H9 (cell line): ENCODE data around the gene RNF167. TPM values are rescaled to one million over a fixed set of nuclear protein-coding genes. Genes with fewer than 3 reads are reported as not detected.

Experiments
- DNase-seq: peaks from one replicate; pipeline ENCODE4 v3.0.0-alpha.2; 2017
- H2AFZ ChIP-seq: one replicate; pipeline ENCODE4 v1.6.1; 2013; ENCODE audit warnings: mild to moderate bottlenecking, low read length, control low read depth, moderate library complexity
- H2AK5ac ChIP-seq: 2 replicates; pipeline ENCODE4 v1.6.1; 2013; ENCODE audit warnings: low read length, control low read depth, mixed read lengths; ENCODE audit not compliant: insufficient read length
- H2BK120ac ChIP-seq: one replicate; pipeline ENCODE4 v1.6.1; 2013; ENCODE audit warnings: low read depth, mild to moderate bottlenecking, low read length, control low read depth, inconsistent platforms; ENCODE audit not compliant: poor library complexity, severe bottlenecking
- H2BK12ac ChIP-seq: 2 replicates; pipeline ENCODE4 v1.6.1; 2013; ENCODE audit warnings: low read length, control low read depth, mixed read lengths, low read depth; ENCODE audit not compliant: insufficient read length
- H2BK15ac ChIP-seq: 2 replicates; pipeline ENCODE4 v1.6.1; 2013; ENCODE audit warnings: low read depth, low read length, control low read depth
- H2BK20ac ChIP-seq: one replicate; pipeline ENCODE4 v1.6.1; 2013; ENCODE audit warnings: low read depth, mild to moderate bottlenecking, low read length, control low read depth, inconsistent platforms; ENCODE audit not compliant: poor library complexity, severe bottlenecking
- H2BK5ac ChIP-seq: 2 replicates; pipeline ENCODE4 v1.6.1; 2013; ENCODE audit warnings: low read length, control low read depth, mixed read lengths; ENCODE audit not compliant: insufficient read length
- H3K14ac ChIP-seq: 2 replicates; pipeline ENCODE4 v1.6.1; 2013; ENCODE audit warnings: low read length, control low read depth; ENCODE audit not compliant: insufficient read depth
- H3K18ac ChIP-seq: 2 replicates; pipeline ENCODE4 v1.6.1; 2013; ENCODE audit warnings: low read depth, mild to moderate bottlenecking, mixed read lengths, low read length, control low read depth; ENCODE audit not compliant: insufficient read length
- H3K23ac ChIP-seq: 2 replicates; pipeline ENCODE4 v1.6.1; 2013; ENCODE audit warnings: low read length, control low read depth, mixed read lengths, low read depth; ENCODE audit not compliant: insufficient read length
- H3K23me2 ChIP-seq: 2 replicates; pipeline ENCODE4 v1.6.1; 2013; ENCODE audit warnings: low read depth, mild to moderate bottlenecking, mixed read lengths, low read length, control low read depth; ENCODE audit not compliant: insufficient read length, poor library complexity, severe bottlenecking
- H3K27ac ChIP-seq: 2 replicates; pipeline ENCODE4 v1.5.1; 2013; ENCODE audit warnings: low read length, control low read depth, mixed read lengths, low read depth; ENCODE audit not compliant: insufficient read length
- H3K27me3 ChIP-seq: 2 replicates; pipeline ENCODE4 v1.6.1; 2013; ENCODE audit warnings: low read length, control low read depth, inconsistent platforms; ENCODE audit not compliant: insufficient read depth
- H3K4ac ChIP-seq: 2 replicates; pipeline ENCODE4 v1.6.1; 2013; ENCODE audit warnings: low read depth, mild to moderate bottlenecking, control low read depth, inconsistent platforms, low read length, moderate library complexity
- H3K4me1 ChIP-seq: 2 replicates; pipeline ENCODE4 v1.6.1; 2013; ENCODE audit warnings: low read length, control low read depth, inconsistent platforms; ENCODE audit not compliant: insufficient read depth
- H3K4me2 ChIP-seq: 2 replicates; pipeline ENCODE4 v1.6.1; 2013; ENCODE audit warnings: low read length, control low read depth, mixed read lengths; ENCODE audit not compliant: insufficient read length, insufficient read depth
- H3K56ac ChIP-seq: 2 replicates; pipeline ENCODE4 v1.6.1; 2013; ENCODE audit warnings: low read depth, mild to moderate bottlenecking, mixed read lengths, low read length, control low read depth; ENCODE audit not compliant: insufficient read length
- H3K79me1 ChIP-seq: 2 replicates; pipeline ENCODE4 v1.6.1; 2013; ENCODE audit warnings: low read depth, mild to moderate bottlenecking, moderate library complexity, low read length, control low read depth, inconsistent platforms; ENCODE audit not compliant: insufficient read depth, poor library complexity, severe bottlenecking
- H3K79me2 ChIP-seq: 2 replicates; pipeline ENCODE4 v1.6.1; 2013; ENCODE audit warnings: low read length, control low read depth, inconsistent platforms; ENCODE audit not compliant: insufficient read depth
- H3K9ac ChIP-seq: 2 replicates; pipeline ENCODE4 v1.6.1; 2013; ENCODE audit warnings: low read length, control low read depth, mixed read lengths; ENCODE audit not compliant: insufficient read length; ENCODE audit errors: extremely low read depth
- H3K9me3 ChIP-seq: one replicate; pipeline ENCODE4 v1.6.1; 2013; ENCODE audit warnings: low read depth, low read length, inconsistent platforms; ENCODE audit not compliant: control insufficient read depth
- H3T11ph ChIP-seq: one replicate; pipeline ENCODE4 v1.6.1; 2013; ENCODE audit warnings: mild to moderate bottlenecking, low read length, control low read depth, inconsistent platforms
- H4K20me1 ChIP-seq: one replicate; pipeline ENCODE4 v1.6.1; 2013; ENCODE audit not compliant: control insufficient read depth, insufficient read length, insufficient read depth
- H4K5ac ChIP-seq: 2 replicates; pipeline ENCODE4 v1.6.1; 2013; ENCODE audit warnings: low read depth, mild to moderate bottlenecking, mixed read lengths, low read length, control low read depth; ENCODE audit not compliant: insufficient read length
- H4K8ac ChIP-seq: replicated peaks from 2 replicates; pipeline ENCODE4 v1.6.1; 2013; ENCODE audit warnings: low read length, control low read depth, mixed read lengths, low read depth; ENCODE audit not compliant: insufficient read length
- H4K91ac ChIP-seq: 2 replicates; pipeline ENCODE4 v1.6.1; 2013; ENCODE audit warnings: low read depth, mild to moderate bottlenecking, moderate library complexity, mixed read lengths, low read length, control low read depth; ENCODE audit not compliant: insufficient read length
- H3K27ac Mint-ChIP-seq, 3 experiments: 2 replicates in 2 of 3; 3 replicates in 1 of 3; pipeline ENCODE4 v1.8.0; 2020 to 2021; ENCODE audit warnings: mixed read lengths in 3 of 3, mild to moderate bottlenecking in 1 of 3, moderate library complexity in 1 of 3
- H3K27me3 Mint-ChIP-seq: 2 replicates; pipeline ENCODE4 v1.8.0; 2021; ENCODE audit warnings: low read depth, mild to moderate bottlenecking, moderate library complexity, mixed read lengths
- H3K36me3 Mint-ChIP-seq, 3 experiments: 2 replicates in 2 of 3; 3 replicates in 1 of 3; pipeline ENCODE4 v1.8.0; 2020 to 2021; ENCODE audit warnings: low read depth in 3 of 3, mixed read lengths in 3 of 3; ENCODE audit not compliant: insufficient read depth in 1 of 3
- H3K4me1 Mint-ChIP-seq, 2 experiments: 2 replicates each; pipeline ENCODE4 v1.8.0; 2020; ENCODE audit warnings: mixed read lengths in 2 of 2
- H3K4me3 Mint-ChIP-seq, 2 experiments: 2 replicates in 1 of 2; 3 replicates in 1 of 2; pipeline ENCODE4 v1.8.0; 2020 to 2021; ENCODE audit warnings: mild to moderate bottlenecking in 2 of 2, mixed read lengths in 2 of 2, moderate library complexity in 1 of 2
- H3K9me3 Mint-ChIP-seq, 2 experiments: 2 replicates in 1 of 2; 3 replicates in 1 of 2; pipeline ENCODE4 v1.8.0; 2020; ENCODE audit warnings: mild to moderate bottlenecking in 2 of 2, mixed read lengths in 2 of 2, moderate library complexity in 1 of 2
- CTCF ChIP-seq: fragments of 200-600 bp; sonication (generic); conservative IDR thresholded peaks from 3 replicates; pipeline ENCODE4 v1.8.0; 2021; ENCODE audit warnings: antibody characterized with exemption, mild to moderate bottlenecking
- WGBS: extraction: QIAGEN DNeasy Blood & Tissue Kit; methylation state at CpG from one replicate; pipeline ENCODE4 v1.1.7; 2013; ENCODE audit warnings: missing lambda C conversion rate, low lambda C conversion rate, mixed read lengths; ENCODE audit not compliant: insufficient read length; ENCODE audit errors: extremely low coverage; 5-methylcytosine and 5-hydroxymethylcytosine counted together
- total RNA-seq: library from RNA; stranded (reverse); gene quantifications from 2 replicates; pipeline ENCODE4 v1.2.1, GENCODE V29; 2021

RNF167 gene
- total RNA-seq, 1 experiment from 2014 or later, result 134 TPM

GRCh38 chr17:4908711-4909496 lies 31.2 kb upstream of the RNF167 start:
- Histone ChIP-seq H4K91ac (no peak overlapping the region), H3K79me2 (no peaks in the 10 kb centered on the region), H2AK5ac (no peak overlapping the region), H2BK15ac (no peak overlapping the region), H3K4ac (no peak overlapping the region), H2BK5ac (no peak overlapping the region), H3T11ph (no peak overlapping the region), H2BK20ac (no peak overlapping the region), H3K4me1 (no peaks in the 10 kb centered on the region; the same call in 1 of the 2 replicates), H3K4me2 (no peak overlapping the region), H3K56ac (no peak overlapping the region), H3K14ac (no peak overlapping the region), H2BK120ac (no peak overlapping the region), H4K5ac (no peak overlapping the region), H3K27me3 (no peaks in the 10 kb centered on the region), H4K20me1 (no peaks in the 10 kb centered on the region), H3K9ac (no peak overlapping the region), H3K27ac (no peak overlapping the region), H2AFZ (no peak overlapping the region), H4K8ac (no peak overlapping the region), H2BK12ac (no peak overlapping the region), H3K23ac (no peak overlapping the region), H3K79me1 (no peaks in the 10 kb centered on the region), H3K18ac (no peak overlapping the region), H3K9me3 (no peaks in the 10 kb centered on the region), H3K23me2 (no peaks in the 10 kb centered on the region)
- peak; percentile 98 for DNase-seq
- WGBS, result no CpG with 5 or more reads among the region's 20 CpGs
- Mint-ChIP-seq H3K27me3 (peaks cover 16% of the 10 kb centered on the region), H3K4me3 (no peak overlapping the region), H3K9me3 (no peaks in the 10 kb centered on the region), H3K36me3 (no peaks in the 10 kb centered on the region), H3K4me1 (peaks cover 5 to 7% of the 10 kb centered on the region in 2 experiments; a peak in 2 of 4 replicates), H3K27ac (no peak overlapping the region)
- TF ChIP-seq CTCF, result peak; percentile 86
